ENCODE measurements around the gene SLC2A4RG.

The SLC2A4RG gene

GRCh38 chr20:63778034-63778752 is 38.6 kb downstream of the SLC2A4RG start:
- DNase-seq, result no peak

GRCh38 chr20:63778857-63779256 is 39.3 kb downstream of the SLC2A4RG start:
- no peak for DNase-seq

- DNase-seq, result no peak
Observed at GRCh38 chr20:63781181-63781580, 41.6 kb downstream of the SLC2A4RG start.

GRCh38 chr20:63782051-63782471 is 42.5 kb downstream of the SLC2A4RG start:
- DNase-seq, result no peak

GRCh38 chr20:63782521-63782971 is 43.0 kb downstream of the SLC2A4RG start:
- no peak for DNase-seq

GRCh38 chr20:63783970-63784369 is 44.4 kb downstream of the SLC2A4RG start:
- no peak for DNase-seq

GRCh38 chr20:63785691-63786131 is 46.1 kb downstream of the SLC2A4RG start:
- no peak for DNase-seq

- no peak for DNase-seq
Observed at GRCh38 chr20:63787302-63787701, 47.7 kb downstream of the SLC2A4RG start.

GRCh38 chr20:63787749-63788148 is 48.2 kb downstream of the SLC2A4RG start:
- no peak for DNase-seq

GRCh38 chr20:63789836-63790571 is 50.4 kb downstream of the SLC2A4RG start:
- DNase-seq, result no peak

GRCh38 chr20:63790572-63791168 is 51.1 kb downstream of the SLC2A4RG start:
- DNase-seq, result no peak

GRCh38 chr20:63791497-63792156 is 52.1 kb downstream of the SLC2A4RG start:
- DNase-seq, result no peak

GRCh38 chr20:63792866-63793265 is 53.3 kb downstream of the SLC2A4RG start:
- DNase-seq, result no peak

Measured in activated CD8-positive, alpha-beta memory T cell treated with anti-CD3 and anti-CD28 coated beads, Interleukin-2, amount 50 U/mL, for 48 hours (primary cell).